HG02840 (cell line): ENCODE measurements around the gene DCAF17.

Experiments
- ATAC-seq: cut with Tn5 transposase; IDR thresholded peaks from one replicate; pipeline ENCODE4 v1.9.1; 2021; ENCODE audit warnings: mild to moderate bottlenecking, moderate library complexity, moderate number of reproducible peaks; ENCODE audit not compliant: unreplicated experiment, low FRiP score

Gene DCAF17, protein sequence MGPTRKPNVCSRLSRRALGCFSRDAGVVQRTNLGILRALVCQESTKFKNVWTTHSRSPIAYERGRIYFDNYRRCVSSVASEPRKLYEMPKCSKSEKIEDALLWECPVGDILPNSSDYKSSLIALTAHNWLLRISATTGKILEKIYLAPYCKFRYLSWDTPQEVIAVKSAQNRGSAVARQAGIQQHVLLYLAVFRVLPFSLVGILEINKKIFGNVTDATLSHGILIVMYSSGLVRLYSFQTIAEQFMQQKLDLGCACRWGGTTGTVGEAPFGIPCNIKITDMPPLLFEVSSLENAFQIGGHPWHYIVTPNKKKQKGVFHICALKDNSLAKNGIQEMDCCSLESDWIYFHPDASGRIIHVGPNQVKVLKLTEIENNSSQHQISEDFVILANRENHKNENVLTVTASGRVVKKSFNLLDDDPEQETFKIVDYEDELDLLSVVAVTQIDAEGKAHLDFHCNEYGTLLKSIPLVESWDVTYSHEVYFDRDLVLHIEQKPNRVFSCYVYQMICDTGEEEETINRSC

DNA sequence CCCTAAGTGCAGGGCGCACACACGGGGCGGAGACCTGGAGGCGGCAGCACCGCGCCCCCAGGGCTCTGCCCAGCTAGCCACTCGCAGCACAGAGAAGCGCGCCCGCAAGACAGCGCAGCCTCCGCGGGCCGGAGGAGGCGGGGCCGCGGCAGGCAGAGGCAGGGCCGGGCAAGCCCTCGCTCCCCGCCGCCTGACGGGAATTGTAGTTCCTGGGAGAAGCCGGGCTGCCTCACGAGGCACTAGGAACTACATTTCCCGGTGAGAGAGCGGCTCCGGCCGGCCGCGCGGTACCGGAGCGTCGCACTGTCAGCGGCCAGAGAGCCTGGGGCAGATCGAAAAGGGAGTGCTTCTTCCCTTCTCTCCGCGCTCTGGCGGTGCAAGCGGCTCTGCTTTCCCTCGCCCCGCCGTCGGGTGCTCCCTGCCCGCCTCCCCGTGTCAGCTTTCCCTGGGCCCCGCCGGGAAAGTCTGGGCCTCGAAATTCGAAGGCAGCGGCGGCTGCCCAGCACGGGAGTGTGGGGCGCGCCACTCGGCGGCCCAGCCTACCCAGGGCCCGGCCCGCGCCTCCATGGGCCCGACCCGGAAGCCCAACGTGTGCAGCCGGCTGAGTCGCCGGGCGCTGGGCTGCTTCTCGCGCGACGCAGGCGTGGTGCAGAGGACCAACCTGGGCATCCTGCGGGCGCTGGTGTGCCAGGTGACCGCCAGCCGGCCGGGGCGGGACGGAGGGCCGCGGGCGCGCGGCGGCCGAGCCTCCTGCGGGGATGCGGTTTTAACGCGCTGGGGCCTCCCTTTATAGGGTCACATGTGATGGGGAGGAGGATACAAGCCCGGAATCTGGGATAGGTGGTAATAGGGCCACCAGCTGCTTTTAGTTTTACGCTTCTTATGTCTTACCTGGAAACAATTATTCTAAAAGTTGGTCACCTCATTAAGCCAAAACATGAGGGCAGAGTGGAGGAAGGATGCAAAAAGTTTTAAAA, at the start of gene DCAF17:
TSS of gene DCAF17 (plus strand) at position 214 of the 977 bp plus-strand sequence. CDS start at position 566, 352 bp downstream.
- peak; percentile 90 for ATAC-seq

DNA sequence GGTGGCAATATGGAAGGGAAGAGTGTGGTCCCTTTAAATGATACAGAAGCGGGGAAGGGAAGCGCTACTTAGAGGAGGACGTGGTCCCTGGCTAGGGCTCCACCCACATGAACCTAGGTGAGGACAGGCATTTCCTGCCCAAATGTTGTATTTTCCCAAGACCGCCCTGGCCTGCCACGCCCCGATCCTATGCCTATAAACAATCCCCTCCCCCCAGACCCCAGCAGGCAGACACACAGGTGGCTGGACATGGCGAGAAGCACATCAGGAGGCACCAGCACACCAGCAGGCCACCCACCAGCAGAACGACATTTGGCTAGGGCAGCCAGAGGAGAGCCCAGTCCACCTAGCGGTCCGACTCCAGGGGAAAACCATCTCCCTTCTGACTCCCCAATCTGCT, 47.4 kb upstream of the DCAF17 start:
- ATAC-seq, result no peak

DNA sequence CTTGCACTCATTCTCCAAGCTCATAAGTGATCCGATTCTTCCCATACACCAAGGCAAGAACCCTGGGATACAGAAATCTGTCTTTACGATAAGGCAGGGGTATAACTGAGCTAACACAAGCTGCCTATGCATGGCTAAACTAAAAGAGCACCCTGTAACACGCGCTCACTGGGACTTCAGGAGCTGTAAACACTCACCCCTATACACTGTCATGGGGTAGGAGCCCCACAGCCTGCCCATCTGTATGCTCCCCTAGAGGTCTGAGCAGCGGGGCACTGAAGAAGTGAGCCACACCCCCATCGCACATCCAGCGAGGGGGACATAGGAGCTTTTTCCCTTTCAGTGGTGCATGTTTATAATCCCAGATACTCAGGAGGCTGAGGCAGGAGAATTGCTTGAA, 47.0 kb upstream of the DCAF17 start:
- no peak for ATAC-seq

DNA sequence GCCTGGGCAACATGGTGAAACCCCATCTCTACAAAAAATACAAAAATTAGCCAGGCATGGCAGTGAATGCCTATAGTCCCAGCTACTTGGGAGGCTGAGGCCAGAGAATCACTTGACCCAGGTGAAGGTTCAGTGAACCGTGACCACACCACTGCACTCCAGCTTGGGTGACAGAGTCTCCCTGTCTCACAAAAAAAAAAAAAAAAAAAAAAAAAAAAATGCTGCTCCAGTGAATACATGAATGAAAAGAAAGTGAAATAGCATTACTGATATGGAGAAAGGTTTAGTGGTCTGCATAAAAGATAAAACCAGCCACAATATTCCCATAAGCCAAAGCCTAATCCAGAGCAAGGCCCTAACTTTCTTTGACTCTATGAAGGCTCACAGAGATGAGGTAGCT, 44.7 kb upstream of the DCAF17 start:
- ATAC-seq, result no peak

DNA sequence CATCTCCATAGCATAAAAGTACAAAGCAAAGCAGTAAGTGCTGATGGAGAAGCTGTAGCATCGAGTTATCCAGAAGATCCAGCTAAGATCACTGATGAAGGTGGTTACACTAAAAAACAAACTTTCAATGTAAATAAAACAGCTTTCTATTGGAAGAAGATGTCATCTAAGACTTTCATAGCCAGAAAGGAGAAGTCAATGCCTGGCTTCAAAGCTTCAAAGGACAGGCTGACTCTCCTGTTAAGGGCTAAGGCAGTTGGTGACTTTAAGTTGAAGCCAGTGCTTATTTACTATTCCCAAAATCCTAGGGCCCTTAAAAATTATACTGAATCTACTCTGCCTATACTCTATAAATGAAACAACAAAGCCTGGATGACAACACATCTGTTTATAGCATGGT, 44.2 kb upstream of the DCAF17 start:
- no peak for ATAC-seq

DNA sequence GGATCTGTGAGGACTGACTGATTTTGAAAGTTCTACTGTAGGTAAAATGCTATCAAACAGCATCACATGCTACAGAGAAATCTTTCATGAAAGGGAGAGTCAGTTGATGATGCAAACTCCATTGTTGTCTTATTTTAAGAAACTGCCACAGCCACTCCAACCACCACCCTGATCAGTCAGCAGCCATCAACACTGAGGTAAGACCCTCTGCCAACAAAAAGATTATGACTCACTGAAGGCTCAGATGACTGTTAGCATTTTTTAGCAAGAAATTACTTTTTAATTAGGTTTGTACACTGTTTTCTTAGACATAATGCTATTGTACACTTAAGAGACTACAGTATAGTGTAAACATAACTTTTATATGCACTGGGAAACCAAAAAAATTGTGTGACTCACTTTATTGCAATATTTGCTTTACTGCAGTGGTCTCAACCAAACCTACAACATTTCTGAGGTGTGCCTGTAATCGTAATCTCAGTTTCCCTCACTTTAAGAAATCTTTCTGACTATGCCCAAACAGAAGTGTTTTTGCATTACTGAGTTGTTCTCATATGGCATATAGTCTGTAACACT, 43.0 kb upstream of the DCAF17 start:
- no peak for ATAC-seq

DNA sequence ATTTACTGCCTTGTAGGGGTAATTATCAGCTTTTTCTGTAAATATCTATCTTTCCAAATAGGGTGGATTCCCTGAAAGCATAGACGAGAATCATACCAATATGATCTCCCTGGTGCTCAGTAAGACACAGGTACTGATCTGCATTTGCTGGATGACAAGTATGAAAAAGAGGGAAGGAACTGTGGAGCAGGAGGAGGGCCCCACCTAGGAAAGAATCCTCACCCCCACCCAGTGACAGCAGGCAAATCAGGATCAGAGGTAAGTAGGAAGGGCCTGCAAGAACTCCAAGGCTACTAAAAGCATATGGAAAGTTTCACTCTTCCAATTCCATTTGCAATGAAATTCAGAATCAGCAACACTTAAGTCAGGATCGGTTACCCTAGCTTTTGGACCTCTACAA, 42.5 kb upstream of the DCAF17 start:
- no peak for ATAC-seq

DNA sequence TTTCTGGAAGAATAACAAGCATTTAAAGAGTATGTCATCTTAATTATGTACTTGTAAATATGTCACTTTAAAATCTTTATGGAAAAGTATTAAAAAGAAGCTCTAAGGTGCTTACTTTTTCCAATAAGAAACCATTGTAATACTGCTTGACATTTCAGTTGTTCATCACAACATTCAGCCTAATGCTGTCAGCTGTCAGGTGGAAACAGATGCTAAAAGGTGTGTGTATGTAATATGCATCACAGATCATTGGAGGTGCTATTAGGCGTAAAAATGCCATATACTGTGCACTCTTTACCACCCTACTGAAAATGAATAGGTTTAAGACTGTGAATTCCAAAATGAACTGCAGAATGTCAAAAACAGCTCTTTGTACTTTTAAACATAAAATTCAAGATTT, 40.5 kb upstream of the DCAF17 start:
- no peak for ATAC-seq

DNA sequence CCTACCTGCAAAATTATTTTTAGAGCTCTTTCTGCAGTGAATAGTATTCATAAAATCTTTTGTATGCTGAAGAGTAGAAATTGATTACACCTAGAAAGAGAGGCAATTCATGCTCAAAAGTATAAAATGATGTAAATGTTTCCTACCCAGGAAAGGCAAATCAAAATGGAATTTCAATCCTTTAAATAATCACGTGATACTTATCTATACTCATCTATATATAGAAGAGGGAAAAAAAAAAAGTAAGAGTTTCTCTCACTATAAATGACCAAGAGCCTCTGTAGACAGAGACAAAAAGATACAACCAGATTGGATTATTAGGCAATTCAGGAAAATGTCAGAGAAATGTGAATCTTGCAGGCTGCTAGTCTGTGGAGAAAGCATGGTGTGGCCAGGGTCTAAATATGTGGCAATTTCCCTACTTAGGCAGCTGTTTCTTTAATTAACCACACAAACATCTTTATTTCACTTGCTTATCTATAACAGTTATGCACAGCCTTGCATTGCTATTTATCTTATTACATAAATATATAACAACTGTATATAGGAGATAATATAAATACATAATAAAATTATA, 39.8 kb upstream of the DCAF17 start:
- ATAC-seq, result no peak

DNA sequence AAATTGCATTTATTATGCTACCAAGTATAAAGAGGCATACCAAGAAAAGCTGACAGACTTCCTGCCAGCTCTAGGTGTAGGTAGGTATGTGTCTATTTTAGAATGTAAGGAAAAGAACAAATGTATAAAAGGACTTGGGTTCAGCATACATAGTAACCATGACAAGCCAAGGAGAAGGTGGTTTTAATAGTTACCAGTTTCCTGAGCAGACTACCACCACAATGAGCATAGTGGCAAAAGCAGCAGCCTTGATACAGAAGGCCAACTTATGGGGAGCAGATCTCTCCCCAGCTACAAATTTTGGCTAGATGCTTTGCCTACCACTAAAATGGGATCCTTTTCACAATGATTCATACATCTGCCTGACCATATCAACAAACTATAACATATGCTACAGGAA, 34.7 kb upstream of the DCAF17 start:
- no peak for ATAC-seq

DNA sequence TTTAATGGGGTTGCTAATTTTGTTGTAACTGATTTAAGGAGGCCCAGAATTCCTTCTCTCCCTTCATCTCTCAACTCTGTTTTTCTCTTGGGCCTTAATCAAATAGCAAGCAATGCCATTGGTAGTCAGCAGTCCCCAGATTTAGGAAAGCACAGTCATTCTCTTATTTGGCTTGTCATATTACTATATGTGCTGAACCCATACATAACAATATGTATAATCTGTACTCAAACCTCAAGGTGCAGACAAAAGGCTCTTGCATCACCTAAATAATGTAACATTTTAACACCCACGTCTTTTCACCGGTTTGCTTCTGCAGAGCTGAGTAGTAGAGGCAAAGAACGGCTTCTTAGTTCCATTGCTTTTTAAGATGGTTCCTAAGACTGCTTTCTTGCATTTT, 33.6 kb upstream of the DCAF17 start:
- no peak for ATAC-seq

DNA sequence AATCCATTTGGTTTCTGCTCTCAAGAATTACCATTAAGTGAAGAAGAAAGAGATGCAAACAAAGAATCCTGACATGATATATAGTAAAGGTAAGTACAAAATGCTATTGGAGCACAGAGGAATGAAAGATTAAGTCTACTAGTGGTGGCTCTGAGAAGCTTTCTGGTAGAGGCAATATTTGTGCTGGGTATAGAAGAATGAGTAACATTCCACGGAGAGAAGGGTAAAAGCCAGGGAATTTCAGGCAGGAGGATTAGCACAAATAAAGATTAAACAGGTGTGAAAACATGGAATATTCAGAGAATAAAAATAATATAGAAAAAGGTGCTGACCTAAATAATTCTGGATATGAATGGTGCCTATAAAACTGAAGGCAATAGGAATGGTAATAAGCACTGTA, 32.1 kb upstream of the DCAF17 start:
- ATAC-seq, result no peak

DNA sequence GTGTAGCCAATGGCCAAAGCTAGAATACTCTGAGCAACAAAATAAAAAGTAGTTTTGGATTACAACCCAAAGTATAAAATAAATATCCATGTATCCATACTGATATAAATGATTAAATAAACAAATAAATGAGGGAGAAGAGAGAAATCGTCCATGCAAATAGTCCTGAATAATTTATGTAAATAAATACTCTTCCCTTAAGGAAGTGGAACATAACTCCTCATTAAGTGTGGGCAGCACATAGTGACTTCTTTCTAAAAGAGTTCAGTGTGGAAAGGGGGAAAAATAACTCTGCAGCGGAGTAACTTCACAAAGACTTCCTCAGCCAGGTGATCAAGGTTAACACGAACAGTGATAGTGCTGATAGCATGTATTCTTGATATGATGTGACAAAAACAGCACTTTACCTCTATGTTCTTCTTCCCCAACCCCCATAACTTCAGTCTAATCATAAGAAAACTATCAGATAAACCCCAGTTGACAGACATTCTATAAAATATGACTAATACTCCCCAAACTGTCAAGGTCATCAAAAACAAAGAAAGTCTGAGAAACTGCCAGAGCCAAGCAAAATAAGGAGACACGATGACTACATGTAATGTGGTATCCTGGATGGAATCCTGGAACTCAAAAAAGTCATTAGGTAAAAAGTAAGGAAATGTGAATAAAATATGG, 31.0 kb upstream of the DCAF17 start:
- ATAC-seq, result no peak

DNA sequence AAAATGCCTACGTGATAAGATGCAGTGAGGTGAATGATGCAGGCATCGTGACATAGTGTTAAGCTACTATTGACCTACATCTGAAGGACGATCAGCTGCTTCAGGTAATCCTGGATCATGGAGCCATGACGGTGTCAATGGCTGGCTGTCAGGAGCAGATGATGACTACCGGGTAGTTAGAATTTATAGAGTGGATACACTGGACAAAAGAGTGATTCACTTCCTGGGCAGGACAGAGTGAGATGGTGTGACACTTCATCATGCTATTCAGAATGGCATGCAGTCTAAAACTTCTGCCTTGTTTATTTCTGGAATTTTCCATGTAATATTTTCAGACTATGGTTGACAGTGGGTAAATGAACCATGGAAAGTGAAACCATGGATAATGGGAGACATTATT, 29.8 kb upstream of the DCAF17 start:
- ATAC-seq, result no peak

DNA sequence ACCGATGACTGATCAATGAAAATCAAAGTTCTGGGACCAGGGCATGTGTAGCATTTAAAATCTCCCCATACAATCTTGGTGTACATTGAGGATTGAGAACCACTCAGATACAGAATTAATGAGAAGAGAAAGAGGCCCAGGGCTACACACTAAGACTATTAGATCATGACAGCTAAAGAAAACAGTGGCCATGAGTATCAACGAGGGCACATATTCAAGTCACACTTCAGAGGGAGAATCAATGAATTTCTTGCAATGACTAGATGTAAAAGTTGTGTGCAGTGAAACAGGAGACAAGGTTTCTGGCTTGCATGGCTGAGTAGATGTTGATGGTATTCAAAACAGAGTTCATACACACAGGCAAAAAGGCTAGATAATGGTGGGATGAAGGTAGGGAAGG, 29.3 kb upstream of the DCAF17 start:
- ATAC-seq, result no peak

DNA sequence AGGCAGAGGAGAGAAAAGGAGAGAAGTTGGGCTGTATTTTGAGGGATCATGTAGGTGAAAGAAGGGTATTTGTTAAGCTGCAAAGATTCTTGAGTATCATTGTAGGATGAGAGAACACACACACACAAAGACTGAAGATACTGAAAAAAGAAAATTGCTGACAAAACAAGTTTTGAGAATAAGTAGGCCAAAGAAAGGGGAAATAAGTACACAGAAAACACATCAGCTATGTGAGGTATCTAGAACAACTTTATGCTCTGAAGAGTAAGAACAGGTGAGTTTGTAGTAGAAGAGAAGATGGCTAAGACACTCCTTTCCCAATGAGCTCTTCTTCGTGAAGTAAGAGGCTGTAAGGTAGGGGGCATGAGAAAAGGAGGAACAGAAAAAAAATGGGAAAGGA, 28.5 kb upstream of the DCAF17 start:
- ATAC-seq, result no peak

DNA sequence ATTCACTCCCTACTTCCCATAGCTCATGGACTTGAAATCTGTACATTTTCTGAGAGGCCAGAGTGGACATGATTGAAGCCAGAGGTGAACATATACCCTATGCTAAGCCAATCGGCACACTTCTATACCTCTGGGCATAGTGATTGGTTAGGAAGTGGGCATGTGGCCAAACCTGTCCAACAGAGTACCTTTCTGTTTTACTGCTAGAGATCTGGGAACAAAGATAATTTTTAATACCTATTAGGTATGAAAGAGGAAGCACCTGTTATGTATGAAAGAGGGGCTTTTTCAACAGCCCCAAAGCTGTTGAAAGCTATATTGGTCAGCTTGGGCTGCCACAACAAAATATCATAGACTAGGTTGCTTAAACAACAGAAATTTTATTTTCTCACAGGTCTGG, 28.0 kb upstream of the DCAF17 start:
- no peak for ATAC-seq

DNA sequence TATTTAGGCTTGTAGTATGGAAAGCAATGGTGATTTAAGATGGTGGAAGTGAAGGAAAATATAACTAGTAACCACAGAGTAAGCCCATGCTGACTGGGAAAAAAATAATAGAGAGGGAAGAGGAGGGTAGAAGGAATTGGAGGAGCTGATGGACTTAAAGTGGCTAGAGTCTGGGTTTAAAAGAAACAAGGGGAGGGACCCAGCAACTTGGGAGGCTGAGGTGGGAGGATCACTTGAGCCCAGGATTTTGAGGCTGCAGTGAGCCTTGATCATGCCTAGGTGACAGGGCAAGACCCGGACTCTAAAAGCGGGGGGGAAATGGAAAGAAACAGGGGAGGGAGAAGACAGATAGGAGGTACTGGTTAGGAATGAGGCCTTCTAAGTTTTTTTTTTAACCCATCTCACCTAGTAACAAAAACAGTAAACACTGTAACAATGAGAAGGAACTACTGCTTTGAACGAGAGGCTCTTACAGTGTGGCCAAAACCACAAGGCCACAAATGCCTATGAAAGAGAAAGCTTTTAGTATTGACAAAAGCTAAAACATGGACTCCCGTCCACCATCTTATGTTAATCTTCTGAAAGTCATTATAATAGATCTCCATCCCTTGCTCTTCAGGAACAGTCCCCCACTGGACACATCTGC, 26.9 kb upstream of the DCAF17 start:
- no peak for ATAC-seq

DNA sequence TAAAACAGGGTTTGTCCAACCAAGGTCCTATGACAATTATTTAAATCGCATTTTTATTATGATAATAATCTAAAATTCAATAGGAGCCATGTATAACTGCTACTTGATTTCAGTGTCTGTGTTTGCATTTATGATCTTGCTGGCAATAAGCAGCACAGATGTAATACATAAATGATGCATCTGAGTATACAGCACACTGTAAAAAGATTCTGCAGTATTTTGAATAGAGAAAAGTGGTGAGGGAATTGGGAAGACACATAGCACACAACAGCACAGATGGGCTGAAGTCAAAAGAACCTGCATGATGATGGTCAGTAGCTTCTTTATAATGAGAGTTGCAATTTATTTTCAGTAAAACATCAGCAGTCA, 26.4 kb upstream of the DCAF17 start:
- ATAC-seq, result no peak
